Breast epithelium (tissue), 3 donors: ENCODE measurements around the gene ADCY1.

Source experiments
- POLR2A ChIP-seq: fragments of 450-650 bp; IDR thresholded peaks from one replicate; pipeline ENCODE4 v1.6.1; 2016; ENCODE audit warnings: antibody characterized with exemption, mild to moderate bottlenecking, moderate library complexity
- POLR2AphosphoS5 ChIP-seq, 3 donors: sonication (generic); formaldehyde crosslinking; IDR thresholded peaks; one replicate each; pipeline ENCODE4 v1.6.1; 2017; ENCODE audit warnings: antibody characterized with exemption in 3 of 3
- TF ChIP-seq, protein P1 (sequence below), 3 donors: fragments of 450-650 bp; IDR thresholded peaks; one replicate each; pipeline ENCODE4 v1.5.1; 2016 to 2017; ENCODE audit warnings: antibody characterized with exemption in 3 of 3, mild to moderate bottlenecking in 3 of 3, moderate library complexity in 3 of 3

DNA sequence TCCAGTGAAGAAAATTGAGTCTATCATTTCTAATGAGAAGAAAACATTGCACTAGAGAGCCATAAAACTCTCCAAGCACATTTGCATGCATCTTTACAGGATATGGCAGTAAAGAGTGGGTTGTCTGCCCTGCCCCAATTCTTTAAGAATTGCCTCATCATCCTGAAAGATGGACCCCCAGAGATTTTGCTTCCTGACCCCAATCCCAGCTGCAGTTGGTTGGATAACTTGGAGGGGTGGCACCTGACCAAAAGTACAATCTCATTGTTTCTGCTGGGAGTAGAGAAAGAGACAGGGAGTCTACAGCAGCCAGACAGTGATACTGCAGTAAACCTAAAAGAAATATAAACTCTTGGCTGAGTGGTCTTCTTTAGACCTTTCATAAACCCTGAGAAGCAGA is 49.1 kb upstream of the ADCY1 start:
- TF ChIP-seq, protein P1, sequence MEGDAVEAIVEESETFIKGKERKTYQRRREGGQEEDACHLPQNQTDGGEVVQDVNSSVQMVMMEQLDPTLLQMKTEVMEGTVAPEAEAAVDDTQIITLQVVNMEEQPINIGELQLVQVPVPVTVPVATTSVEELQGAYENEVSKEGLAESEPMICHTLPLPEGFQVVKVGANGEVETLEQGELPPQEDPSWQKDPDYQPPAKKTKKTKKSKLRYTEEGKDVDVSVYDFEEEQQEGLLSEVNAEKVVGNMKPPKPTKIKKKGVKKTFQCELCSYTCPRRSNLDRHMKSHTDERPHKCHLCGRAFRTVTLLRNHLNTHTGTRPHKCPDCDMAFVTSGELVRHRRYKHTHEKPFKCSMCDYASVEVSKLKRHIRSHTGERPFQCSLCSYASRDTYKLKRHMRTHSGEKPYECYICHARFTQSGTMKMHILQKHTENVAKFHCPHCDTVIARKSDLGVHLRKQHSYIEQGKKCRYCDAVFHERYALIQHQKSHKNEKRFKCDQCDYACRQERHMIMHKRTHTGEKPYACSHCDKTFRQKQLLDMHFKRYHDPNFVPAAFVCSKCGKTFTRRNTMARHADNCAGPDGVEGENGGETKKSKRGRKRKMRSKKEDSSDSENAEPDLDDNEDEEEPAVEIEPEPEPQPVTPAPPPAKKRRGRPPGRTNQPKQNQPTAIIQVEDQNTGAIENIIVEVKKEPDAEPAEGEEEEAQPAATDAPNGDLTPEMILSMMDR (IDR thresholded peaks at IDR 0.05): no peak
- no peak for TF ChIP-seq POLR2A
- no peak for TF ChIP-seq POLR2AphosphoS5 (IDR thresholded peaks at IDR 0.05)
